Renal pelvis (tissue), 3 donors: ENCODE results near the gene UGGT2. TPM values are rescaled to one million over a fixed set of nuclear protein-coding genes. Genes with fewer than 3 reads are reported as not detected.

Experiments used
- polyA plus RNA-seq, 3 donors: library from polyadenylated mRNA; unstranded; fragments of 120-200 nt; gene quantifications; one replicate each; pipeline ENCODE4 v1.2.1, GENCODE V29; 2013; ENCODE audit not compliant: insufficient read length in 3 of 3

Gene UGGT2
- polyA plus RNA-seq, 3 donors: 32.2 to 48.7 (median 46.3) TPM

Other genes starting within 250 kb of the UGGT2 start
- 1 to 10 TPM; 2.5 to 2.9 (median 2.7) TPM for gene HS6ST3, start 36.7 kb upstream of the UGGT2 start, polyA plus RNA-seq